Measurements from ENCODE around the gene MAPKAPK3.

- no peak for TF ChIP-seq POLR2A (IDR thresholded peaks at IDR 0.05)
- TF ChIP-seq CTCF (IDR thresholded peaks at IDR 0.05), result no peak
Measured at GRCh38 chr3:50573566-50574443, 43.1 kb upstream of the MAPKAPK3 start.

All from body of pancreas (tissue), 4 donors.